ENCODE data around the gene CES2. TPM values are rescaled to one million over a fixed set of nuclear protein-coding genes. Genes with fewer than 3 reads are reported as not detected.
A peak's percentile ranks its signal among the peaks of the same experiment; 100 is the strongest.

Gene CES2
- total and polyA plus RNA-seq, 2 donors (not counting 1 experiment from before 2014, with no cell fraction given): 23.5 to 47.8 TPM

DNA sequence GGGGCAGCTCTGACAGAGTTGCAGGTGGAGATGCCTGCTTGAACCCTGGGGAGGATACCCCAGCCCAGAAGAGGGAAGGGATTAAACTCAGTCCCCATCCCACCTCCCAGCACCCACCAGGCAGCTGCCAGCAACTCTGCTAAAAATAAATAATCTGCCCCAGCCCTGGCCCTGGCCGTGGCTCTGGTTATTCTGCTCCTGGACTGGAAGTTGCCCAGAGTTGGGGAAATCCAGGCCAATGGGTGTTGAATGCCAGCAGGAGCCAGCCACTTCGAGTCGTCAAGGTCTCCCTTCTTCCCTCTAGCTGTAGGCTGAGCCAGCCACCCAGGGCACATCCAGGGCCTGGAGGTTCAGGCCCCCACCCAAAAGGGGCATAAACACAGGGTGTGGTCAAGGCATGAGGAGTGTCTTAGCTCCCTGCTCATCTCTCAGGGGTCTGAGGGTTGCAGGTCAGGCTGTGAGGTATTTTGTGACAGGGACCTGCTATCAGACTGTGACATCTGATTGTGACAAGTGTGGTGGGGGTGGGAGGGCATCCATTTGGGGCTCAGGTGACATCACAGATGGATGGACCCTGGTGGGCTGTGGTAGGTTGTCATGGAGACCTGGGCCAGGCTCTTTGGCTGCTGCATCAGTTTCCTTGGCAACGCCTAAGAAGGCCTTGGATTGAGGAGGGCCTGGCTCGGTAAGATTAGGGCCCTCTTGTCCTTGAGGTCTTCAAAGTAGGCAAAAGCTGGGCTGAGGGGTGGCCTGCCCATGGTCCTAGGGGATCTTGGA lies 9.0 kb upstream of the CES2 start:
- Histone ChIP-seq H3K79me2 (ENCODE audit: control insufficient read depth, insufficient read depth, low read length) (no peaks in the 10 kb centered on the region), H3K9me3 (ENCODE audit: control extremely low read depth in 1 of 3, control insufficient read depth in 2 of 3, insufficient read depth in 1 of 3, low read length in 2 of 3) (peaks cover 0 to 8% (median 0%) of the 10 kb centered on the region in 3 donors), H3K4me1 (ENCODE audit: control insufficient read depth in 2 of 2, insufficient read depth in 2 of 2, low read length in 2 of 2) (peaks cover 11 to 12% of the 10 kb centered on the region in 2 donors), H4K20me1 (ENCODE audit: control insufficient read depth, insufficient read depth, low read length, poor library complexity, severe bottlenecking) (no peaks in the 10 kb centered on the region), H3K27ac (ENCODE audit: low read length in 2 of 2) (no peak overlapping the region), H3K4me2 (replicated peaks; ENCODE audit: low read depth, low read length, poor library complexity, severe bottlenecking) (no peak overlapping the region), H2AFZ (ENCODE audit: insufficient read depth, low read depth, low read length, poor library complexity, severe bottlenecking) (no peak overlapping the region), H3K4me3 (ENCODE audit: control extremely low read depth in 1 of 5, extremely low read depth in 1 of 5, insufficient read depth in 1 of 5, low read depth in 2 of 5, low read length in 4 of 5) (no peak overlapping the region), H3K9ac (ENCODE audit: low read length) (no peak overlapping the region), H3K36me3 (replicated peaks in 1 of 2; ENCODE audit: control extremely low read depth in 1 of 2, control insufficient read depth in 1 of 2, extremely low read depth in 1 of 2, insufficient read depth in 2 of 2, low read length in 1 of 2) (peaks cover 0 to 3% of the 10 kb centered on the region in 2 experiments), H3K27me3 (replicated peaks in 1 of 4; ENCODE audit: control extremely low read depth in 1 of 4, control insufficient read depth in 3 of 4, insufficient read depth in 4 of 4, low read length in 3 of 4) (peaks cover 0 to 41% (median 14%) of the 10 kb centered on the region in 4 experiments)
- Mint-ChIP-seq H3K27ac (no peak overlapping the region), H3K4me1 (peaks cover 12% of the 10 kb centered on the region), H3K4me3 (peak overlapping the region; percentile 81), H3K27me3 (peaks cover 29% of the 10 kb centered on the region), H3K9me3 (ENCODE audit: insufficient read depth) (no peaks in the 10 kb centered on the region)
- ChIA-PET POLR2A (interaction anchor here (0.6 kb wide), 1 partner anchor 10 kb away, joined by 3 read pairs; no protein-coding TSS in a partner anchor), CTCF (no interaction called here)
- TF ChIP-seq EZH2 (IDR thresholded peaks at IDR 0.05; ENCODE audit: borderline replicate concordance, insufficient read depth, low read depth, low read length, poor library complexity, severe bottlenecking): no peak
- TF ChIP-seq, protein P1, sequence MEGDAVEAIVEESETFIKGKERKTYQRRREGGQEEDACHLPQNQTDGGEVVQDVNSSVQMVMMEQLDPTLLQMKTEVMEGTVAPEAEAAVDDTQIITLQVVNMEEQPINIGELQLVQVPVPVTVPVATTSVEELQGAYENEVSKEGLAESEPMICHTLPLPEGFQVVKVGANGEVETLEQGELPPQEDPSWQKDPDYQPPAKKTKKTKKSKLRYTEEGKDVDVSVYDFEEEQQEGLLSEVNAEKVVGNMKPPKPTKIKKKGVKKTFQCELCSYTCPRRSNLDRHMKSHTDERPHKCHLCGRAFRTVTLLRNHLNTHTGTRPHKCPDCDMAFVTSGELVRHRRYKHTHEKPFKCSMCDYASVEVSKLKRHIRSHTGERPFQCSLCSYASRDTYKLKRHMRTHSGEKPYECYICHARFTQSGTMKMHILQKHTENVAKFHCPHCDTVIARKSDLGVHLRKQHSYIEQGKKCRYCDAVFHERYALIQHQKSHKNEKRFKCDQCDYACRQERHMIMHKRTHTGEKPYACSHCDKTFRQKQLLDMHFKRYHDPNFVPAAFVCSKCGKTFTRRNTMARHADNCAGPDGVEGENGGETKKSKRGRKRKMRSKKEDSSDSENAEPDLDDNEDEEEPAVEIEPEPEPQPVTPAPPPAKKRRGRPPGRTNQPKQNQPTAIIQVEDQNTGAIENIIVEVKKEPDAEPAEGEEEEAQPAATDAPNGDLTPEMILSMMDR (IDR thresholded peaks at IDR 0.05): no peak
- WGBS (ENCODE audit: insufficient coverage): 80% methylated on average over 5 of the region's 5 CpGs
- intact Hi-C loops (cut with micrococcal nuclease): no loop called here
- ATAC-seq (ENCODE audit: low read depth) (no peak), DNase-seq (no peak)

DNA sequence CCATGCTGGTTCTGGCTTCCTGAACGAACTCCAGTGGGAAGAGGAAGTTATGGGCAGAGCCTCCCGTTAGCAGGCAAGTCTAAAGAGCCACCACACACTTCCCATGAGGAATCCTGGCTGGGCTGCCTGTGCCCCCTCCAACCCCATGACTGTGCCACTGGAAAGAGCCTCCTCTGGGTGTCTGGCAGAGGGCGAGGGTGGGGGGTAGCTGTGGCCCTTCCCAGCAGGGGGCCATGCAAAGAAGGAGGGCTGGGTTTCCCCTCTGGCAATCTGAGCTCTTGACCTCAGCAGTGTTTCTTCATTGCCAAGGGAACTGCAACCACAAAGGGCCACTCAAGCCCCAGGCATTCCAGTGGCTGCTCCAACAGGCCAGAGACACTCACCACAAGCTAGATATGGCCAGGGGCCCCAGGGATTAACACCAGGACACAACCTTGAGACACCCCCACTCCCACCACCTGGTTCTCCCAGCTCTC lies 8.3 kb upstream of the CES2 start:
- Histone ChIP-seq H2AFZ (ENCODE audit: insufficient read depth, low read depth, low read length, poor library complexity, severe bottlenecking) (no peak overlapping the region), H3K79me2 (ENCODE audit: control insufficient read depth, insufficient read depth, low read length) (no peaks in the 10 kb centered on the region), H3K4me2 (replicated peaks; ENCODE audit: low read depth, low read length, poor library complexity, severe bottlenecking) (no peak overlapping the region), H3K27me3 (replicated peaks in 1 of 4; ENCODE audit: control extremely low read depth in 1 of 4, control insufficient read depth in 3 of 4, insufficient read depth in 4 of 4, low read length in 3 of 4) (peaks cover 0 to 38% (median 14%) of the 10 kb centered on the region in 4 experiments), H3K4me3 (ENCODE audit: control extremely low read depth in 1 of 5, extremely low read depth in 1 of 5, insufficient read depth in 1 of 5, low read depth in 2 of 5, low read length in 4 of 5) (no peak overlapping the region), H3K9ac (ENCODE audit: low read length) (no peak overlapping the region), H4K20me1 (ENCODE audit: control insufficient read depth, insufficient read depth, low read length, poor library complexity, severe bottlenecking) (no peaks in the 10 kb centered on the region), H3K27ac (ENCODE audit: low read length in 2 of 2) (no peak overlapping the region), H3K4me1 (ENCODE audit: control insufficient read depth in 2 of 2, insufficient read depth in 2 of 2, low read length in 2 of 2) (peaks cover 11 to 12% of the 10 kb centered on the region in 2 donors), H3K36me3 (replicated peaks in 1 of 2; ENCODE audit: control extremely low read depth in 1 of 2, control insufficient read depth in 1 of 2, extremely low read depth in 1 of 2, insufficient read depth in 2 of 2, low read length in 1 of 2) (peaks cover 0 to 8% of the 10 kb centered on the region in 2 experiments), H3K9me3 (ENCODE audit: control extremely low read depth in 1 of 3, control insufficient read depth in 2 of 3, insufficient read depth in 1 of 3, low read length in 2 of 3) (peaks cover 0 to 8% (median 0%) of the 10 kb centered on the region in 3 donors)
- 50% methylated on average over 1 of the region's 3 CpGs for WGBS (ENCODE audit: insufficient coverage)
- ATAC-seq (ENCODE audit: low read depth): no peak
- Mint-ChIP-seq H3K4me3 (no peak overlapping the region), H3K27me3 (peaks cover 28% of the 10 kb centered on the region), H3K27ac (no peak overlapping the region), H3K4me1 (peaks cover 18% of the 10 kb centered on the region), H3K9me3 (ENCODE audit: insufficient read depth) (no peaks in the 10 kb centered on the region)
- intact Hi-C loops (cut with micrococcal nuclease): no loop called here
- CTCF ChIA-PET: no interaction called here
- POLR2A ChIA-PET: interaction anchor here (0.6 kb wide), 1 partner anchor 10 kb away, joined by 3 read pairs; no protein-coding TSS in a partner anchor
- no peak for TF ChIP-seq EZH2 (IDR thresholded peaks at IDR 0.05; ENCODE audit: borderline replicate concordance, insufficient read depth, low read depth, low read length, poor library complexity, severe bottlenecking)
- DNase-seq: no peak

Data from B cell (primary cell).